Fibroblast of the conjunctiva (primary cell): ENCODE data around the gene PNMA8B.

Source experiments
- DNase-seq: peaks from one replicate; pipeline ENCODE4 v3.0.0-alpha.2; 2010; ENCODE audit warnings: low read depth

The PNMA8B gene

DNA sequence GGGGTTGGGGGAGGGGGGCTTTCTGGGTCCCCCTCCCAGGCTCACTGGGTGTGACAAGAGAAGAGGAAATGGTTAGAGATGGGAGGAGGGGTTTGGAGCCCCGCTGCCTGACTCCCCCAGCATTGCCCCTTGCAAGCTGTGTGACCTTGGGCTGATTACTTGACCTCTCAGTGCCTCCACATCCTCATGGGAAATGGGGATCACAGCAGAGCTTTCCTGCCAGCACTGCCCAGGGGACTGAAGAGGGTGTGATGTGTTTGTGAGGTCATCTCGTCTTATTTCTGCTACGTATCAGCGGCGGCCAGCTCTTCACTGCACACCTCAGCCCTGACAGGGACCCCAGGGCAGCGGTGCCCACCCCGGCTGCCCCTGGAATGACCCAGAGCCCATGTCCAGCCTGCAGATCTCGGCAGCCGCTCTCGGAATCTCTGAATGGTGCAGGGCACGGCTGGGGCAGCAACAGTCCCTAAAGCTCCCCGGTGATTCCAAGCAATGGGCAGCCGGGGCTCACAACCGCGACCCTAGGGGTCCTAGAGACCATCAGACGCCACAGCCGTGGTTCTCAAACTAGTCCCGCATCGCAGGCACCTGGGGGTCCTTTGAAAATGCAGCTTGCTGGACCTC is 8.4 kb downstream of the PNMA8B start:
- no peak for DNase-seq

DNA sequence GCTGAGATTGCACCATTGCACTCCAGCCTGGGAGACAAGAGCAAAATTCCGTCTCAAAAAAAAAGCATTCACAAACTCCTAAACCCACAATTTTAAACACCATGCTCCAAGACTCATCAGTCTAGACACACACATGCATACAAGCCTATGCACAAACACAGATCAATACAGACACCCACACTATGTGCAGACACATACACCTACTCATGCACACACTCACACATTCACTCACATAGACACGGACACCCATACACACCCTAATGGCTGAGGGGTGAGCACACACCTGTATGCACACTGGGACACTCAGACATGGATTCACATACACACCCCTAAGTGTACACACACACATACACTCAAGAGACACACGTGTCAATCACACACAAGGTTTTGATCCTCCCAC is 9.3 kb downstream of the PNMA8B start:
- DNase-seq: no peak

DNA sequence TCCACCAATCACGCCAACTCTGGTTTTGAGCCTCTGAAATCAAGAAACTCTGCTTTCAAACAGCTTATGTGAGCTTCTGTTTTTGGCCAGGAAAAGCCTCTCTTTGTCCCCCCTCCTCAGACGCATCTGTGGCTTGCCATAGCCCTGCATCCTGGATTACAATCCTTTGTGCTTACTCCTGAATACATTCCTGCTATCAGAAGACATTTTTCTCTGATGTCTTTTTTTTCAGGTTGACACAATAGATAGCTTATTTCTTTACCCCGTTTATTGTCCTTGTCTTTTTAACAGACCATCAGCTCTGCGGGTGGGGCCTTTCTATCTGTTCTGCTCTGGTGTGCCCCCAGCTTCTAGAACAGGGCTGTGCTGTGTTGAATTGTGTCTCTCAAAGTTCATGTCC is 11.0 kb downstream of the PNMA8B start:
- no peak for DNase-seq

DNA sequence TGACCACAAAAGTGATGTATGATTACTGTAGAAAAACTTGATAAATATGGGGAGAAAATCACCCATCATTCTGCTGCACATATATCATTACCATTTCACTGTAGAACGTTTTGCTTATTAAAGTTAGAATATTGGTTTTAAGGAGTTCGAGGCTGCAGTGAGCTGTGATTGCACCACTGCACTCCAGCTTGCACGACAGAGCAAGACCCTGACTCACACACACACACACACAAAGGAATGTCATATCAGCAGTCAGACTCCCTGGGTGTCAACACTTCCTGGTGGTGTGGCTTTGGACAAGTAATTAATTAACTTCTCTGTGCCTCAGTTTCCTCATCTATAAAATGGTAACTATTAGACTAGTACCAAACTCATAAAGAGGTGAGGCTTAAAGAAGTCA is 13.0 kb downstream of the PNMA8B start:
- DNase-seq: no peak

DNA sequence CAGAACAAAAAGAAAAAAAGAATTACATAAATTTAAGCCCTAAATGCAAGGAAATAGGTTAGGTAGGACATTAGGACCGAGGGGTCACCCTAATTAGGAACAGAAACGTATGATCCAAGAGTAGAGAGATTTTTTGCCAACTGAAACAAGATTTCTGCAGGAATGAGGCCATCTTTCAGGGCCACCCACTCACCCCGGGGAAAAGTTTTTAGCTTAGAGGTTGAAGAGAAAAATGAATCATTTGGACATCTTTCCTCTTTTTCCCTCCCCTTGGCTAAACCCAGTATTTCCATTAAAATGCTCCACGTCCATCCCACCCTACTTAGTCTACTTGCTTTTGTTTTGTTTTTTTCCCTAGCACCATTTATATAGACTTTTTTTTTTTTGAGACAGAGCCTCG is 13.7 kb downstream of the PNMA8B start:
- DNase-seq: peak; percentile 34

DNA sequence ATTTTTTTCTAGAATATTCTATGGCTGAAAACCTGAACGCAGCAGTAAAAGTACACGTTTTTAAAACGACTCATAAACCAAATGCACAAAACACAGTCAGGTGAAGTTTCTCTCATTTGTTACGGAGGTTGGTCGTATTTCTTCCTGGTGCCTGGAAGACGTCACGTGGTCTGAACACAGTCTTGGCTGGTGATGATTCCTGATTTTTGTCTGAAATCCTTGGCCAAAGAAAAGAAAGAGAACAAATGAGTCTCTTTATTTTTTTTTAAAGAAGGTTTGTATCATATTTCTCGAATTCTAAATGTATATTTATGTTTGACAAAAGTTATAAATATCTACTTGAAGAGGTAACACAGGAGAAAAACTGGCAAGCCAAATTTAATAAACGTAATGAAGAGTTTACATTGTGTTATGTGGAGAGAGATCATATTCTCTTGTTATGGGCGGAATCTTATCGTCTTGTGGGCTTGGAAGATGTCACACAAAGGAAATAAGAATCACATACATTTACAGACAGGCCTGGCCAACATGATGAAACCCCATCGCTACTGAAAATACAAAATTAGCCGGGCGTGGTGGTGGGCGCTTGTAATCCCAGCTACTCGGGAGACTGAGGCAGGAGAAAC is 14.3 kb downstream of the PNMA8B start:
- no peak for DNase-seq

DNA sequence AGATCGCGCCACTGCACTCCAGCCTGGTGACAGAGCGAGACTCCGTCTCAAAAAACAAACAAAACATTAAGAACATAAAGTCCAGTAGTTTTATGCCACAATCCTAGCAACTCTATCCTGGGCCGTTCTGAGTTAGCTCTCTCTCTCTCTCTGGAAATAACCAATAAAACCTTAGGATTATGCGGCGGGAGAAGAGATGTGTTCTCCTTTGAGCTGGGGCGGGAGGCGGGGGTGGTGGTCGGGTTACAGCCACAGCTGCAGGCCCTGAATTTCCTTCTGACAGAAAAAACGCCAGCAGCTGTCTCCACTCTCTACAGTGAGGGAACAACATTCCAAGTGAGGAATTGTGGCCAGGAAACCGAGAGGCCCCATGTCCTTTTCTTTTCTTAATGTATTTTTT is 15.3 kb downstream of the PNMA8B start:
- no peak for DNase-seq

DNA sequence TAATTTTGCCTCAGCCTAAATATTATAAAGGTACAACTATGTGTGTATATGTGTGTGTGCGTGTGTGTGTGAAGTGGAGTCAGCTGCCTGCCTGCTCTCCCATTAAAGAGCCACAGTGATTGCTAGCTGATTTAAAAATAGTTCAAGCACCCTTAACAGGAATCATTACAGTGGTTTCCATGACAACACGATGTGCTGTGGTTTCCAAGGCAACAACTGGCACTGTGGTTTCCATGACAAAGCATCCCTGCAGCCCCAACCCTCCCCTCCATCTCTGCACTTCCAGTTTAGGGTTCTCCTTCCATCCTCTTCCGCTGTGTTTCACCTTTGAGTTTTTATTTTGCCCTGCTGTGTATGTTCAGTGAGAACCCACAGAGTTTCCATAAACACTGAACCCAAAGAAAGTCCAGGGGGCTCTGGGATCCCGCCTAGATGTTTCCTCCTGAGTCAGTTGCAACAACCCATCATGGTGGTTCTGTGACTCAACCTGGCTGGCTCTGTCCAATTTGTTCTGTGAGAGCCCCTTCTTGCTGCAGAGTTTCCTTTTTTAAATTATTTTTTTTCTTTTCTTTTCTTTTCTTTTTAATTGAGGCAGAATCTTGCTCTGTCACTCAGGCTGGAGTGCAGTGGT is 17.2 kb downstream of the PNMA8B start:
- DNase-seq: peak; percentile 41

DNA sequence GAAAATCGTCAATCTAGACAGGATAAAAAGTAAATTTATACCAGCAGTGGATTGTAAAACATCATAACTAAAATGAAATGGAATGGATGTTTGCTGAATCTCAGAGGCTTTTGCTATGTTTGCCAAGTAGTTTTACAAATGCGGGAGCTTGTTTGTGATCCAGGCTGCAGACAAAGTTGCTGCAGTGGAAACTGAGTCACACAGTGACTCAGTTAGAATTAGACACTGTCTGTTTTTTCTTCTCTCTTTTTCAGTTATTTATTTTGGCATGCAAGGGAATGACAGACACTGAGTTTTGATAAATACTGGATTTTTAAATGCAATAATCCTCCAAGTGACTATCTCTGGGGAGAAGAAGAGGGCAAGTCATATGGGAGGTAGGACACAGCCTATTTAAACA is 19.7 kb downstream of the PNMA8B start:
- DNase-seq: no peak

DNA sequence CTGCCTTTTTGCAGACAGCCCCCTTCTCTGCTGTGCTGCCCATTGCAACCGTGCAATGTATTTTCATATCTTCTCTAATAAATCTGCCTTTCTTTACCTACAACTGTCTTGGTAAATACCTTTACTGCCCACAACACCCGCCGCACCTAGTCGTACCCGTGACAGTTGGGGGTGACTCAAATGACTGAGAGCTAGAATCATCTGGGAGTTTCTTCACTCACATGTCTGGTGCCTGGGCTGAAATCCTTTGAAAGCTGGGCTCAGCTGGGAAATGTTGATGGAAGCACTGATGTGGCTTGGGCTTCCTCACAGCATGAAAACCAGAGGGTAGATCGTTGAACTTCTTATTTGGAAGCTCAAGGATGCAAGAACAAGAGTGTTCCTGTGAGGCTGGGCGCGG is 21.5 kb downstream of the PNMA8B start:
- DNase-seq: no peak

DNA sequence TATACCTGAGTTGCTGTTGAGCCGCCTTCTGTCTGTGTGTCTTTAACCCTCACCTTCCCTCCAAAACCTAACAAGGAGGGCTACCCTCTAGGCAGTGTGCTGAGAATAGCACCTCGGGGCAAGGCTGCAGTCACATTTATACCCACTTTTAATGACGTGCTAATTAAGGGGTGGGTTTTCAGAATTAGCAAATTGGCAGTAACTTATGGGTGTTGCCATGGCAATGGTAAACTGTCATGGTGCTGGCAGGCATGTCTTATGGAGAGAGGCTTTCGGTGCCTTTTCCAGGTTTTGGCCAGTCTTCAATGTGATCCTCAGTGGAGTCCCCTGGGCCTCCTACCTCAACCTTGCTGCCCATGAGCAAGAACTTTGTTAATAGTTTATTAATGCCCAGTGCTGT is 23.1 kb downstream of the PNMA8B start:
- no peak for DNase-seq

DNA sequence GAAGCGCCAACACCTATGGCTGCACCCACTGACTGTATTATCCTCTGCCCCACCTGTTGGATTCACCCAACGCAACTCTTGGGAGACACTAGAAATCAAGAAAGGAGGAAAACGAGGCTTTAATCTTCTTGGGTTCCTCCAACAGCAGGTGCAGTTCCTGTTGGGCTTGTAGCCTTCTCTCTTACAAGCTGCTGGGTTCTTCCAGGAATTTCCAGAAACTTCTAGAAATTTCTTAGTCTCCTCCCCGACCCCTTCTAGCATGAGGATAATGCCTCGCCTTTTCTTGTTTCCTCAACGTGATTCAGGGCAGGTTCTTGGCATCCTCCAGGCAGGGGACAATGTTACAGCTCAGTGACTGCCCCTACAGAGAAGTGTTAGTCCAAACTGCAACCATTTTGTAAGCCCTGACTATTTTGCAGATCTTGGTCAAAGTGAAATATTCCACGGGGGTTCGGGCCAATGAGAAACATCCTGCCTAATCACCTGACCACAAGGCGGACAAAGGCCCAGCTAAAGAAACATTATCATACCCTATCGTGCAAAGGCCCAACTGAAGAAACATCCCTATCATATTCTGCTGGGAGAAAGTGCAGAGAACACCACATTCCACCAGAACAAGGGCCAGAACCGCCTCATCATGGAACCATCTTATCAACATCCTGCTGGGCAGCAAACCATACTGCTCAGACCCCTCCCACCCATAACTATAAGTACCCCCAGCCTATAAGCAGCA is 23.7 kb downstream of the PNMA8B start:
- no peak for DNase-seq

DNA sequence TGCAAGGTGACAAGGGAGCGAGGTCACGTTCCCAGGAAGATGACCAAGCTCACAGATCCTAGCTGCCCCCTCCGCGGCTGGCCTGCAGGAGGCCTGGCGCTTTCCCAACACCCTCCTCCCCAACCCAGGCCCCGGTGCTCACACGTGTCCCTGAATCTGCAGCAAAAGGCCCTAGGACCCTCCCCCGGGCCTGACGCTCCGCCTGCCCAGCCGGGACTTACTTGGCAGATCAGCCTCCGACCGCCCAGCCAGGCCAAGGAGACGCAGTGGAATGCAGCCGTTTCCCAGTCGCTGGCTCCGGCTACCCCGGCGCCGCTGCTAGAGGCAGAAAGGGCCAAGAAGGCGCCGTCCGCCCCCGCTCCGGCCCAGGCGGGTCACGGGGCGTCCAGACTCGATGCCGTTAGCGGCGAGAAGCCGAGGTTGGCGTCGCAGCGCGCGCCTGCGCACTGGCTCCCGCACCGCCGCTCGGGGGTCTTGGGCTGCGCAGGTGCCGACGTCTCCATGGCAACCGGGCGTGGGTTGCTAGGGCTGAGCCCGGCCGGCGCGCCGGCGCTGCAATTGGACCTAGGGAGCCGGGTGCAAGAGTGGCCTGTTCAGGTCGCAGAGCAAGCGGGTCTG is 24.4 kb downstream of the PNMA8B start, which contains the start of gene PNMA8A:
TSS of gene PNMA8A (minus strand) at position 448 of the 618 bp plus-strand sequence. CDS start 528 bp downstream, outside the sequence.
- DNase-seq: peak; percentile 68

DNA sequence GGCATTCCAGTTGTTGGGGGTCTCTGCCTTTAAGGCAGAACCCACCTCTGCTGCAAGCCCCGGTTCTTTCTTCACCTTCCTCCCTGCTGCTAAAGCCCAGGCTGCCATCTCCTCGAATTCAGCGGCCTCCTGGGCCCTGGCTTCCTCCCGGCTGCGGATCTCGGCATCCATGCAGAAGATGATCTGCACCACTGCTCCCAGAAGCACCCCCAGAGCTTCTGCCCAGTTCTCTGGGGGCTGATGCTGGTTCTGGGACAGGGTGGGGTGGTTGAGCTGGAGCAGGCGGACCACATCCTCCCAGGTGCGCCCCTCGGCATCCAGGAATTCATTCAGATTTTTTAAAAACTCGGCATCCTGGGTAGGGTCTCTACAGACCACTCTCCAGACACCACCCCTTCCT is 25.3 kb downstream of the PNMA8B start:
- DNase-seq: no peak

DNA sequence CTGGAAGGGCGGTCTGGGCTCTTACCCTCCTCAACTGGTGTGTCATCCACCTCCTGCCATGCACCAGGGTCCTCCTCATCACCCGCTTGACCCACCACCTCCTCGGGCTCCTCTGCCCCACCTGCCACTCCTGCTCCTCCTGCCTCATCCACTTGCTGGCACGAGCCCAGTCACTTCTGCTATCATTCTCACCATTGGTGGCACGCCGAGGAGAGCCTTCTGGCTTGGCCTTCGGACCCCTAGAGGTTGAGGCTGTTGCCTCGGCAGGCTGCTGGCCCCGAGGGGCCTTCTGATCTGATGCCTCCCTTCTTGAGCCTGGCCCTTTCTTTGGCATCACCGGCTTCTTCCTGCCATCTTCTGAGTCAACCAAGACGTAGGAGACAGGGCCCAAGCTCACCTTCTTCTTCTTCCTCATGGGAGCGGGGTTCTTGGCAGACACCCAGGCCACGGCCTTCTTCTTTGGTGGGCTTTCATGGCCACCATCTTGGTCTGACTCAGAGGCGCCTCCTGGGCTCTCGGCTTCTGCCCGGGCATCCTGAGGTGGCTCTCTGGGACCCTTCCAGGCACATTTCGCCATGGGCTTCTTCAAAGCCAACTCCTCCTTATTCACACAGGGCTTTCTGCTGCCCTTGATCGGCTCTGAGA is 26.0 kb downstream of the PNMA8B start:
- no peak for DNase-seq

DNA sequence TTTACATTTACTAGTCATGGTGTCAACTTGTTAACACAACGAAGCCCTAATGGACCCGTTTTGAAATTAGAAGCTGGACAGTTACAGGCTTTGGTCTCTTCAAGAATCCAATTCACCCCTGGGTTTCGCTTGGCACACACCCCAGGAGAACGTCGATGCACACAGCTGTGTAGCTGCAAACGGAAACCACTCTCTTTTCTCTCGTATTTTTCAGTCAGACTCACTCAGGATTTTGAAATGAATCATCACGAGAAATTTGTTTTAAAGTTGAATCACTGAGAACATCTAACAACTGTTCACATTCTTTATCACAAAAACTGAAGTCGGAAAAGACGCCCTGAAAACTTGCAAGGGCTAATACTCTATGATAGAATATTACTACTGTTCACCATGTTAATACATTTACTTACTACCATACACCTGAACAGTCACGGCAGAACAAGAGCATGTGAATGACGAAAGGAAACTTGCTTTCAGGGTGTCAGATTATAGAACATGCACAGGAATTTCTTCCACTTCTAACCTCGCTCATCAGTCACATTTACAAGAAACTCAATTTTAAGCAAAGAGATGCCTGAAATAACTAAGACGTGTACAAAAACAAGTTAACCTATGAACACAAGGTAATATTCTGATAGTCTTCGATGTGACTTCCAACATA is 29.0 kb downstream of the PNMA8B start:
- DNase-seq: peak; percentile 58

DNA sequence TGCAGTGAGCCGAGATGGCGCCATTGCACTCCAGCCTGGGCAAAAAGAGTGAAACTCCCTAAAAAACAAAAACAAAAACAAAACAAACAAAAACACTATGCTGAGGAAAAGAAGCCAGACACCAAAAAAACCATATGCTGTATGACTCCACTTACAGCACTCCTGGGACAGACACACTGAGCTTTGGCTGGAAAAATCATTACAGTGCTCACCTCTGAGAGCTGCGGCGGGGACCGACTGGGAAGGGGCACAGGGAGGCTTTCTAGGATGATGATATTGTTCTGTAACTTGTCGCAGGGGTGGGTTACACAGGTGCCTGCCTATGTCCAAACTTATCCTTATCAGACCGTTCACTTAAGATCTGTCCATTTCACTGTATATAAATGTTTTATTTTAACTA is 32.2 kb downstream of the PNMA8B start:
- no peak for DNase-seq

DNA sequence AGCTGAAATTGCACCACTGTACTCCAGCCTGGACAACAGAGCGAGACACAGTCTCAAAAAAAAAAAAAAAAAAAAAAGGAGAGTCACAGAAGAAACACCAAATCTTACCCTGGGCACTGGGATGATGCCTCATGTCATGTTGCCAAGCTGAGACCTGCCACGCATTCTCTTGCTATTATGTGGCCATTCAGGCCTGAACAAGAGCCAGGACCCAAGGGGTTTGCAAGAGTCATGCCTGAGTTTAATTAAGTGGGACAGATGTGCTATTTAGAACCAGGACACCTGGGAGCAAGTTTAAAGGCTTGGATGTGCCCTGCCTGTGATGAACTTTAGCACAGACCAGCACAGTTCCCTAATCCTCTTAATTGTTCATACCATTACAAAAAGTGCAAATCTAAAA is 34.1 kb downstream of the PNMA8B start:
- no peak for DNase-seq

DNA sequence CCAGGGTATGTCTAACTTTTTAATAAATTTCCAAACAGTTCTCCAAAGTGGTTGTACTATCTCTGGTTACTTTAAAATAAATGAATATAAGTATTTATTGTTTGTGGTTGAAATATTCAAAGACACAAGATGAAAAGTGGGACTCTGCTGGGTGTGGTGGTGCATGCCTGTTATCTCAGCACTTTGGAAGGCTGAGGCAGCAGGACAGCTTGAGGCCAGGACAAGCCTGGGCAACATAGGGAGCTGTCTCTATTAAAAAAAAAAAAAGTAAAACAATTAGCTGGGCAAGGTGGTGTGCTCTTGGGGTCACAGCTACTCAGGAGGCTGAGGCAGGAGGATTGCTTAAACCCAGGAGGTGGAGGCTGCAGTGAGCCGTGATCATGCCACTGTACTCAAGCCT is 34.7 kb downstream of the PNMA8B start:
- DNase-seq: no peak

DNA sequence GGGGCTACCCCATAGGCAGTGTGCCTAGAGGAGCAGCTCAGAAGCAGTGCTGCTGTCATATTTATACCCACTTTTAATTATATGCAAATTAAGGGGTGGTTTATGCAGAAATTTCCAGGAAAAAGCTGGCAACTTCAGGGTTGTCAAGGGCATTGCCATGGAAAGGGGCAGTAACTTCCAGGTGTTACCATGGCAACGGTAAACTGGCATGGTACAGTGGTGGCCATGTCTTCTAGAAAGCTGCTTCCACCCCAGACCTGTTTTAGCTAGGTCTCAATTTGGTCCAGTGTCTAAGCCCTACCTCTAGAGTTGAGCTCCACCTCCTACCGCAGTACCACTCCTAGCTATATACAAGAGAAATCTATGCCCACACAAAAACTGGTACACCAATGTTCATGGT is 35.6 kb downstream of the PNMA8B start:
- DNase-seq: no peak

DNA sequence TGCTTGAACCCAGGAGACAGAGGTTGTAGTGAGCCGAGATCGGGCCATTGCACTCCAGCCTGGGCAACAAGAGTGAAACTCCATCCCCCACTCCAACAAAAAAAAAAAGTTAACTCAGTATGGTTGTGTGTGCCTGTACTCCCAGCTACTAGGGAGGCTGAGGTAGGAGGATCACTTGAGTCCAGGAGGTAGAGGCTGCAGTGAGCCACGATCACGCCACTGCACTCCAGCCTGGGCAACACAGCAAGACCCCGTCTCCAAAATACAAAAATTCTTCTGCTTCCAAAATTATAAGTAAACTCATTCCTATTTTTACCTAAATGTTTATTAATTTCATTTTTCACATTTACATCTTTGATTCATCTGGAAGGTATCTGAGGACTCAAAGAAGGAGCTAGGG is 38.7 kb downstream of the PNMA8B start:
- DNase-seq: no peak

DNA sequence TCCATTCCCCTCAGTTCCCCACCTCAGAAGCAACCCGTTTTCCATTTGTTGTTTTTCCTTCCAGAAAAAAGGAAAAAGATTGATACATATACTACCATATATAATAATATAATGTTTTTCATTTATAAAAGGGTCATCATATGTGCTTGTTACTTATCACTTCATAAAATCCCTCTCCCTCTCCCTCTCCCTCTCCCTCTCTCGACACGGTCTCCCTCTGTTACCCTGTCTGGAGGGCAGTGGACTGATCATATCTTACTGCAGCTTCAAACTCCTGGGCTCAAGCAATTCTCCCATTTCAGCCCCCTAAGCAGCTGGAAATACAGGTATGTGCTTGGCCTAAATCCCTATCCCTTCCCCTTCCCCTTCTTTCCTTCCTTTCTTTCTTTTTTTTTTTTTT is 41.4 kb downstream of the PNMA8B start:
- DNase-seq: no peak
